SHP77 treated with DMSO at 0.1 percent for 48 hours (cell line): Measurements from ENCODE around the gene RIPK3.

Experiments used
- DNase-seq: peaks from one replicate; lab custom pipeline; 2025; lab: John Stamatoyannopoulos, UW

Gene RIPK3

GRCh38 chr14:24300326-24300980 is 39.3 kb downstream of the RIPK3 start:
- DNase-seq: no peak

- DNase-seq: peak; percentile 45
Observed at GRCh38 chr14:24299255-24300191, 40.3 kb downstream of the RIPK3 start, which contains the start of the genes DHRS1 and NOP9. TSS of gene DHRS1 (minus strand) at chr14:24299780. CDS start at chr14:24299106, 674 bp downstream. TSS of gene NOP9 (plus strand) at chr14:24299850. CDS start at chr14:24299955, 105 bp downstream.

- no peak for DNase-seq
Observed at GRCh38 chr14:24298892-24299254, 40.9 kb downstream of the RIPK3 start.

GRCh38 chr14:24297190-24297964 is 42.4 kb downstream of the RIPK3 start:
- DNase-seq: peak; percentile 36

GRCh38 chr14:24296341-24297157 is 43.2 kb downstream of the RIPK3 start:
- DNase-seq: peak; percentile 22

GRCh38 chr14:24293525-24293924 is 46.3 kb downstream of the RIPK3 start:
- no peak for DNase-seq

- no peak for DNase-seq
Observed at GRCh38 chr14:24292118-24292807, 47.5 kb downstream of the RIPK3 start.

GRCh38 chr14:24291446-24292117 is 48.2 kb downstream of the RIPK3 start:
- DNase-seq: no peak

GRCh38 chr14:24290746-24291145 is 49.0 kb downstream of the RIPK3 start:
- no peak for DNase-seq

- no peak for DNase-seq
Observed at GRCh38 chr14:24289649-24290280, 50.0 kb downstream of the RIPK3 start.

- DNase-seq: no peak
Observed at GRCh38 chr14:24286996-24287395, 52.8 kb downstream of the RIPK3 start.
